ENCODE measurements around the gene ITGA8. TPM values are rescaled to one million over a fixed set of nuclear protein-coding genes. Genes with fewer than 3 reads are reported as not detected.

Gene ITGA8
- polyA plus RNA-seq, 1 donor (not counting 4 experiments of a cell fraction or from before 2014, with no cell fraction given) = not detected

DNA sequence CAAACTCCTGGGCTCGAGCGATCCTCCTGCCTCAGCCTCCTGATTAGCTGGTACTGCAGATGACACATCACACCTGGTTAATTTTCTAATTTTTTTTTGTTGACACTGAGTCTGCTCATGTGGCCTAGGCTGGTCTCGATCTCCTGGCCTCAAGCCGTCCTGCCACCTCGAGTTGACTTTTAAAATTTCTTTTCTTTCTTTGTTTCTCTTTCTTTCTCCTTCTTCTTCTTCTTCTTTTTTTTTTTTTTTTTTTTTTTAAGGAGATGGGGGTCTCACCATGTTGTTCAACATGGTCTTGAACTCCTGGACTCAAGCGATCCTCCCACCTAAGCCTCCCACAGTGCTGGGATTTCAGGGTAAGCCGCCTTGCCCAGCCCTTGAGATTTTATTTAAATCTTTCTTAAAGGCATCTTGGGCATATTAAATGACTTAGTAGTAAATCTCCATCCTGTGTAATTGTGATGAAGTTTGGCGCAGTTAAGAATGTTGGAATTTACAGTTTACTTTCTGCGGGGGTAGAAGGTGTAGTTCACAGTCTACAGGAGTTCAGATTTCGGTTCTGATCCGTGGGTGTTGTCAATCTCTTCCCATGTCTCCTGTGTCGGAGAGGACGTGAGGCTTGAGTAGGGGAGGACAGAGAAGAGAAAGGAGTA, 1.0 kb upstream of the ITGA8 start:
- no peak for TF ChIP-seq EZH2 (IDR thresholded peaks at IDR 0.05; ENCODE audit: low read length)
- TF ChIP-seq, protein P1, sequence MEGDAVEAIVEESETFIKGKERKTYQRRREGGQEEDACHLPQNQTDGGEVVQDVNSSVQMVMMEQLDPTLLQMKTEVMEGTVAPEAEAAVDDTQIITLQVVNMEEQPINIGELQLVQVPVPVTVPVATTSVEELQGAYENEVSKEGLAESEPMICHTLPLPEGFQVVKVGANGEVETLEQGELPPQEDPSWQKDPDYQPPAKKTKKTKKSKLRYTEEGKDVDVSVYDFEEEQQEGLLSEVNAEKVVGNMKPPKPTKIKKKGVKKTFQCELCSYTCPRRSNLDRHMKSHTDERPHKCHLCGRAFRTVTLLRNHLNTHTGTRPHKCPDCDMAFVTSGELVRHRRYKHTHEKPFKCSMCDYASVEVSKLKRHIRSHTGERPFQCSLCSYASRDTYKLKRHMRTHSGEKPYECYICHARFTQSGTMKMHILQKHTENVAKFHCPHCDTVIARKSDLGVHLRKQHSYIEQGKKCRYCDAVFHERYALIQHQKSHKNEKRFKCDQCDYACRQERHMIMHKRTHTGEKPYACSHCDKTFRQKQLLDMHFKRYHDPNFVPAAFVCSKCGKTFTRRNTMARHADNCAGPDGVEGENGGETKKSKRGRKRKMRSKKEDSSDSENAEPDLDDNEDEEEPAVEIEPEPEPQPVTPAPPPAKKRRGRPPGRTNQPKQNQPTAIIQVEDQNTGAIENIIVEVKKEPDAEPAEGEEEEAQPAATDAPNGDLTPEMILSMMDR (optimal IDR thresholded peaks at IDR 0.05 in 1 of 3, IDR thresholded peaks at IDR 0.05 in 1 of 3, conservative IDR thresholded peaks at IDR 0.05 in 1 of 3; ENCODE audit: extremely low read depth in 1 of 3, insufficient read depth in 2 of 3, low read length in 3 of 3) = no peak
- no peak for DNase-seq (ENCODE audit: low read depth, low spot score)
- no peak overlapping the region for H2AFZ ChIP-seq (ENCODE audit: control insufficient read depth, low read length)
- H3K79me2 ChIP-seq (ENCODE audit: control insufficient read depth, insufficient read depth, low read length) = no peaks in the 10 kb centered on the region
- H3K4me3 ChIP-seq (ENCODE audit: control insufficient read depth in 2 of 3, extremely low read depth in 1 of 3, insufficient read depth in 2 of 3, low read depth in 1 of 3, low read length in 3 of 3) = no peak overlapping the region
- no peaks in the 10 kb centered on the region for H3K36me3 ChIP-seq (ENCODE audit: control insufficient read depth in 2 of 2, extremely low read depth in 1 of 2, insufficient read depth in 2 of 2, low read length in 2 of 2)
- H3K9me1 ChIP-seq (ENCODE audit: control insufficient read depth, extremely low read depth, insufficient read depth, low read length) = no peaks in the 10 kb centered on the region
- dilution Hi-C loops (cut with MboI; ENCODE audit: extremely low pct_ligation_motif_present, low sequenced_read_pairs) = no loop called here
- H3K27me3 ChIP-seq (ENCODE audit: control insufficient read depth, extremely low read depth, insufficient read depth, low read length) = peaks cover 29% of the 10 kb centered on the region
- H4K20me1 ChIP-seq (ENCODE audit: control insufficient read depth, extremely low read depth, insufficient read depth, low read length) = no peaks in the 10 kb centered on the region
- no peak overlapping the region for H3K27ac ChIP-seq (ENCODE audit: control insufficient read depth, insufficient read depth, low read length)
- no peaks in the 10 kb centered on the region for H3K9me3 ChIP-seq (ENCODE audit: control insufficient read depth, low read depth, low read length)
- no peak overlapping the region for H3K9ac ChIP-seq (ENCODE audit: control insufficient read depth, extremely low read depth, insufficient read depth, low read length)
- no peaks in the 10 kb centered on the region for H3K4me1 ChIP-seq (ENCODE audit: control insufficient read depth, extremely low read depth, insufficient read depth, low read length)
- FAIRE-seq = no peak
- H3K4me2 ChIP-seq (ENCODE audit: control insufficient read depth, extremely low read depth, insufficient read depth, low read depth, low read length) = no peak overlapping the region

DNA sequence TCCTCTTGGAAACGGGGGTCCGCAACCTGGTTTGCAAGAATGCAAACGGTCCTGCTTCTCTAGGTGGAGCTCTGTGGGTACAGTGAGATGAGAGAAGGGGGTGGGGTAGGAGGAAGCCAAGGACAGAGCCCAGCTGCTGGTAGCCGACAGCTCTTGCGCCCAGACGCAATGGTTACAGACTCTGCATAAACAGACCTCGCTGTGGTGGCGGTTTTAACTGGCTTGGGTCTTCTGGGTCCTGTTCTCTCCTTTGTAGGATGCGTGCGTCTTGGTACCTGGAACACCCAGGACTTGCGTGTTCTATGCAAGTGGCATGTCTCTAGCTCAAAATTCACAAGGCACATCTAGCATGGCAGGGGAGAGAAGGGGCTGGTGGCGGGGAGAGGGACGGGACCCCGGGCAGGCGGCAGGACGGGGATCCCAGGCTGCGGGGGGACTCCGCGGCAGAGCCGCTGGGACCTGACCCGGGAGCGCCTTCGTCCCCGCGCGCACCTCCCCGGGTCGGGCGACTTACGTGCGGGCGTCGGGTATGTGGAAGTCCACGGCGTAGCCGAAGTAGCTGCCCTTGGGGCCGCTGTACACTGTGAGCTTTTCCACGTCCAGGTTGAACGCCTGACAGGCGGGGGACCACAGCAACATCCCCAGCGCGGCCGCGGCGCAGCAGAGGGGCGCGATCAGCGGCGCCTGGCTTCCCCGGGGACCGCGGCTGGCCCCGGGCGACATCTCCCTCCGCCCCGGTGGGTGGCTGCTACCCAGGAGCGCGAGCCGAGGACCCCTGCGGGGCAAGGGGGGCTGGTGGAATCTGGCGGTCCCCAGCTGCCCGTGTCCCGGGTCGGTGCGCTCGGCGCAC, 448 bp downstream of the ITGA8 start:
- no peak overlapping the region for H3K27ac ChIP-seq (ENCODE audit: control insufficient read depth, insufficient read depth, low read length)
- H3K9me1 ChIP-seq (ENCODE audit: control insufficient read depth, extremely low read depth, insufficient read depth, low read length) = no peaks in the 10 kb centered on the region
- no peak overlapping the region for H3K4me2 ChIP-seq (ENCODE audit: control insufficient read depth, extremely low read depth, insufficient read depth, low read depth, low read length)
- H2AFZ ChIP-seq (ENCODE audit: control insufficient read depth, low read length) = no peak overlapping the region
- no peaks in the 10 kb centered on the region for H3K36me3 ChIP-seq (ENCODE audit: control insufficient read depth in 2 of 2, extremely low read depth in 1 of 2, insufficient read depth in 2 of 2, low read length in 2 of 2)
- peaks cover 29% of the 10 kb centered on the region for H3K27me3 ChIP-seq (ENCODE audit: control insufficient read depth, extremely low read depth, insufficient read depth, low read length)
- peak; percentile 72 for TF ChIP-seq EZH2 (IDR thresholded peaks at IDR 0.05; ENCODE audit: low read length)
- TF ChIP-seq, protein P1 (optimal IDR thresholded peaks at IDR 0.05 in 1 of 3, IDR thresholded peaks at IDR 0.05 in 1 of 3, conservative IDR thresholded peaks at IDR 0.05 in 1 of 3; ENCODE audit: extremely low read depth in 1 of 3, insufficient read depth in 2 of 3, low read length in 3 of 3) = no peak
- no peak overlapping the region for H3K9ac ChIP-seq (ENCODE audit: control insufficient read depth, extremely low read depth, insufficient read depth, low read length)
- no peaks in the 10 kb centered on the region for H4K20me1 ChIP-seq (ENCODE audit: control insufficient read depth, extremely low read depth, insufficient read depth, low read length)
- no peaks in the 10 kb centered on the region for H3K9me3 ChIP-seq (ENCODE audit: control insufficient read depth, low read depth, low read length)
- H3K4me3 ChIP-seq (ENCODE audit: control insufficient read depth in 2 of 3, extremely low read depth in 1 of 3, insufficient read depth in 2 of 3, low read depth in 1 of 3, low read length in 3 of 3) = no peak overlapping the region
- no peaks in the 10 kb centered on the region for H3K79me2 ChIP-seq (ENCODE audit: control insufficient read depth, insufficient read depth, low read length)
- FAIRE-seq = no peak
- DNase-seq (ENCODE audit: low read depth, low spot score) = no peak
- dilution Hi-C loops (cut with MboI; ENCODE audit: extremely low pct_ligation_motif_present, low sequenced_read_pairs) = no loop called here
- H3K4me1 ChIP-seq (ENCODE audit: control insufficient read depth, extremely low read depth, insufficient read depth, low read length) = no peaks in the 10 kb centered on the region
